ENCODE measurements around the gene PLA2G4D.

GRCh38 chr15:42092398-42093318 is 1.7 kb downstream of the PLA2G4D start:
- TF ChIP-seq CTCF (IDR thresholded peaks at IDR 0.05; ENCODE audit: low read length), result no peak
- no peak for TF ChIP-seq EZH2 (optimal IDR thresholded peaks at IDR 0.05; ENCODE audit: low read depth, low read length)
